GM12878 (cell line): Measurements from ENCODE around the gene TAX1BP1. TPM values are rescaled to one million over a fixed set of nuclear protein-coding genes. Genes with fewer than 3 reads are reported as not detected.

Source experiments
- ATAC-seq: fragments of 200-7000 bp; cut with Tn5 transposase; 3 replicates; pipeline ENCODE4 v1.9.1; 2020; ENCODE audit warnings: mild to moderate bottlenecking, moderate library complexity
- BruUV-seq: library from RNA; stranded (reverse); fragments of 400-500 nt; replicated peaks from 2 replicates; lab custom pipeline; 2021; lab: Mats Ljungman, UMichigan
- CTCF ChIA-PET: fragments of 300-600 bp; sonication (Branson Sonifier 250); formaldehyde crosslinking; extraction: SDS; loops from one replicate; lab custom pipeline; 2021; ENCODE audit warnings: inconsistent platforms; lab: Yijun Ruan, JAX
- POLR2A ChIA-PET: fragments of 350-600 bp; formaldehyde crosslinking; extraction: SDS; loops from one replicate; lab custom pipeline; 2021; ENCODE audit warnings: inconsistent platforms; lab: Charles Lee
- RAD21 ChIA-PET: fragments of 300-600 bp; sonication (Branson Sonifier 250); formaldehyde crosslinking; loops from one replicate; lab custom pipeline; 2023; ENCODE audit warnings: antibody characterized with exemption; ENCODE audit not compliant: unreplicated experiment; lab: Charles Lee
- SMC1A ChIA-PET: fragments of 300-600 bp; sonication (Branson Sonifier 250); formaldehyde crosslinking; loops from one replicate; lab custom pipeline; 2023; ENCODE audit not compliant: unreplicated experiment, uncharacterized antibody; lab: Charles Lee
- DNase-seq: peaks from one replicate; pipeline ENCODE4 v3.0.0-alpha.2; 2011; ENCODE audit warnings: low read depth, low spot score
- FAIRE-seq: peaks from 3 replicates; lab custom pipeline; 2011; peaks lifted over from hg19 to GRCh38; lab: Jason Lieb, UNC
- H2AFZ ChIP-seq: 2 replicates; pipeline ENCODE4 v1.6.0; 2011; ENCODE audit warnings: low read depth, low read length, control low read depth; ENCODE audit not compliant: control insufficient read depth
- H3K27ac ChIP-seq: 2 replicates; pipeline ENCODE4 v1.5.1; 2011; ENCODE audit warnings: control low read depth; ENCODE audit not compliant: control insufficient read depth, insufficient read depth
- H3K27me3 ChIP-seq, 2 experiments: replicated peaks in 1 of 2; 2 replicates each; pipeline versions ENCODE4 v1.6.0 to v1.6.1; 2011; ENCODE audit warnings: low read length in 1 of 2; ENCODE audit not compliant: control insufficient read depth in 2 of 2, insufficient read depth in 2 of 2
- H3K36me3 ChIP-seq, 2 experiments: 2 replicates each; pipeline ENCODE4 v1.5.1; 2011; ENCODE audit warnings: low read length in 1 of 2; ENCODE audit not compliant: control insufficient read depth in 2 of 2, insufficient read depth in 2 of 2
- H3K4me1 ChIP-seq: 2 replicates; pipeline ENCODE4 v1.6.1; 2011; ENCODE audit warnings: mild to moderate bottlenecking, low read length, moderate library complexity, mixed read lengths; ENCODE audit not compliant: control insufficient read depth, insufficient read depth
- H3K4me2 ChIP-seq: 2 replicates; pipeline ENCODE4 v1.6.0; 2011; ENCODE audit warnings: control low read depth; ENCODE audit not compliant: control insufficient read depth, insufficient read depth
- H3K4me3 ChIP-seq: fragments of 200-600 bp; sonication (generic); 2 replicates; pipeline ENCODE4 v1.5.1; 2016
- H3K79me2 ChIP-seq: 2 replicates; pipeline ENCODE4 v1.6.0; 2011; ENCODE audit warnings: low read length; ENCODE audit not compliant: control insufficient read depth, insufficient read depth
- H3K9ac ChIP-seq: 2 replicates; pipeline ENCODE4 v1.8.0; 2011; ENCODE audit warnings: low read length, control low read depth, mixed read lengths; ENCODE audit not compliant: control insufficient read depth, insufficient read depth
- H3K9me3 ChIP-seq: replicated peaks from 3 replicates; pipeline ENCODE4 v1.5.1; 2011; ENCODE audit warnings: mild to moderate bottlenecking, low read length; ENCODE audit not compliant: control insufficient read depth, insufficient read depth
- H4K20me1 ChIP-seq: 2 replicates; pipeline ENCODE4 v1.6.0; 2011; ENCODE audit not compliant: control insufficient read depth, insufficient read depth
- CHD2 ChIP-seq: IDR thresholded peaks from 2 replicates; pipeline ENCODE4 v1.6.1; 2011; ENCODE audit warnings: low read depth, low read length, improper control_type of control experiment, borderline replicate concordance
- MXI1 ChIP-seq: fragments of 150-350 bp; IDR thresholded peaks from 2 replicates; pipeline ENCODE4 v1.6.1; 2011; ENCODE audit warnings: low read depth, mild to moderate bottlenecking, inconsistent platforms, low read length, improper control_type of control experiment
- NFXL1 ChIP-seq: fragments of 450-650 bp; IDR thresholded peaks from 2 replicates; pipeline ENCODE4 v1.6.1; 2017; ENCODE audit warnings: antibody characterized with exemption, mild to moderate bottlenecking, borderline replicate concordance
- NFYA ChIP-seq: IDR thresholded peaks from 2 replicates; pipeline ENCODE4 v1.6.1; 2011; ENCODE audit warnings: low read depth, mild to moderate bottlenecking, low read length, improper control_type of control experiment, borderline replicate concordance
- NR2C2 ChIP-seq: IDR thresholded peaks from 2 replicates; pipeline ENCODE4 v1.6.1; 2011; ENCODE audit warnings: borderline replicate concordance, low read depth; ENCODE audit not compliant: control insufficient read depth, insufficient read length
- PKNOX1 ChIP-seq: fragments of 450-650 bp; IDR thresholded peaks from 2 replicates; pipeline ENCODE4 v1.6.1; 2016; ENCODE audit warnings: mild to moderate bottlenecking
- RELA ChIP-seq: fragments of 450-650 bp; IDR thresholded peaks from 2 replicates; pipeline ENCODE4 v1.8.0; 2014; ENCODE audit warnings: borderline replicate concordance; ENCODE audit not compliant: partially characterized antibody
- RELB ChIP-seq: fragments of 450-650 bp; IDR thresholded peaks from 2 replicates; pipeline ENCODE4 v1.6.1; 2017; ENCODE audit warnings: low read depth, mild to moderate bottlenecking, moderate library complexity
- REST ChIP-seq: IDR thresholded peaks from 2 replicates; pipeline ENCODE4 v1.6.1; 2012; ENCODE audit warnings: mild to moderate bottlenecking, low read depth, low read length
- RUNX3 ChIP-seq: IDR thresholded peaks from 2 replicates; pipeline ENCODE4 v1.6.1; 2012; ENCODE audit warnings: low read length, inconsistent platforms
- SREBF1 ChIP-seq: IDR thresholded peaks from 2 replicates; pipeline ENCODE4 v1.6.1; 2012; ENCODE audit warnings: mild to moderate bottlenecking, low read length
- SUPT20H ChIP-seq: IDR thresholded peaks from 2 replicates; pipeline ENCODE4 v1.6.1; 2011; ENCODE audit warnings: low read depth, mild to moderate bottlenecking, low read length, moderate library complexity, borderline replicate concordance; ENCODE audit not compliant: control insufficient read depth
- ZBTB4 ChIP-seq: fragments of 450-650 bp; formaldehyde crosslinking; IDR thresholded peaks from 2 replicates; pipeline ENCODE4 v1.4.0; 2022; ENCODE audit warnings: mild to moderate bottlenecking, moderate library complexity
- ZNF207 ChIP-seq: fragments of 450-650 bp; IDR thresholded peaks from 2 replicates; pipeline ENCODE4 v1.6.1; 2014; ENCODE audit warnings: antibody characterized with exemption, mild to moderate bottlenecking, borderline replicate concordance
- ZNF622 ChIP-seq: fragments of 450-650 bp; IDR thresholded peaks from 2 replicates; pipeline ENCODE4 v1.6.1; 2017; ENCODE audit warnings: mild to moderate bottlenecking, inconsistent platforms
- ZZZ3 ChIP-seq: IDR thresholded peaks from 2 replicates; pipeline ENCODE4 v1.6.1; 2011; ENCODE audit warnings: low read depth; ENCODE audit not compliant: control insufficient read depth, insufficient read length
- WGBS: methylation state at CpG from one replicate; pipeline ENCODE4 v1.1.6; 2016; ENCODE audit warnings: low lambda C conversion rate; ENCODE audit not compliant: insufficient replicate concordance, insufficient coverage; ENCODE audit errors: missing lambda C conversion rate; 5-methylcytosine and 5-hydroxymethylcytosine counted together
- in situ Hi-C: fragments of 300-500 bp; cut with MboI; formaldehyde crosslinking; loops from 9 replicates; pipeline ENCODE4 v1.14.3; 2018; ENCODE audit warnings: mixed read lengths
- intact Hi-C: fragments of 100-400 bp; cut with micrococcal nuclease; formaldehyde crosslinking; loops from one replicate; pipeline ENCODE4 v1.14.2; 2022; ENCODE audit not compliant: unreplicated experiment
- polyA plus RNA-seq, 11 experiments: library from polyadenylated mRNA; depleted of rRNA in 4 of 11; unstranded in 6 of 11; stranded (reverse) in 5 of 11; fragments of >200 nt; fragmentation: Nextera tagmentation in 4 of 11; fragmentation: Illumina TruSeq in 1 of 11; extraction: Ambion mirVana in 4 of 11; extraction: Trizol in 1 of 11; gene quantifications; 1 replicate in 1 of 11; 2 replicates in 10 of 11; pipeline versions ENCODE4 v1.2.1 to v1.2.3, GENCODE V29; 2011 to 2016; ENCODE audit warnings: inconsistent platforms in 2 of 11, missing spikeins in 2 of 11, low read depth in 1 of 11
- total RNA-seq, 4 experiments: library from RNA; depleted of rRNA in 3 of 4; stranded (reverse); fragments of >200 nt in 3 of 4; fragmentation: Illumina TruSeq in 1 of 4; extraction: Trizol in 1 of 4; gene quantifications; 2 replicates each; pipeline versions ENCODE4 v1.2.1 to v1.2.3, GENCODE V29; 2013 to 2021

TAX1BP1 gene
- total and polyA plus RNA-seq, 10 of the 15 experiments (the other 5 are each of a cell fraction or from before 2014, with no cell fraction given), result 30.8 to 105 (median 52.0) TPM

GRCh38 chr7:27869056-27869455 is 129.1 kb downstream of the TAX1BP1 start:
- ChIA-PET CTCF (no interaction called here), POLR2A (no interaction called here), RAD21 (no interaction called here), SMC1A (no interaction called here)
- Histone ChIP-seq H4K20me1 (no peaks in the 10 kb centered on the region), H3K9me3 (no peaks in the 10 kb centered on the region), H3K36me3 (no peaks in the 10 kb centered on the region), H2AFZ (no peak overlapping the region), H3K27ac (no peak overlapping the region), H3K4me3 (no peak overlapping the region), H3K4me1 (no peaks in the 10 kb centered on the region), H3K4me2 (no peak overlapping the region), H3K79me2 (no peaks in the 10 kb centered on the region), H3K9ac (no peak overlapping the region), H3K27me3 (no peaks in the 10 kb centered on the region)
- WGBS, result 68% methylated on average over 7 of the region's 7 CpGs
- FAIRE-seq (no peak), DNase-seq (no peak), ATAC-seq (no peak)
- BruUV-seq, result no TSS peak
- in situ Hi-C loops (no loop called here), intact Hi-C loops (no loop called here)
- TF ChIP-seq RUNX3, result no peak
- TF ChIP-seq NFXL1, result no peak
- TF ChIP-seq RELA, result no peak
- TF ChIP-seq SUPT20H, result no peak
- TF ChIP-seq REST, result no peak
- TF ChIP-seq NFYA, result no peak
- no peak for TF ChIP-seq ZZZ3
- no peak for TF ChIP-seq ZNF622
- no peak for TF ChIP-seq ZBTB4 (CRISPR knock-in tag)
- no peak for TF ChIP-seq ZNF207
- TF ChIP-seq NR2C2, result no peak
- no peak for TF ChIP-seq PKNOX1
- TF ChIP-seq CHD2, result no peak
- TF ChIP-seq RELB, result no peak
- no peak for TF ChIP-seq SREBF1
- TF ChIP-seq MXI1, result no peak
